Measurements from ENCODE around the gene ADSL.

- no peak for TF ChIP-seq CTCF (conservative IDR thresholded peaks at IDR 0.05 in 1 of 2, IDR thresholded peaks at IDR 0.05 in 1 of 2; ENCODE audit: extremely low read depth in 1 of 2, insufficient read depth in 1 of 2, low read depth in 1 of 2, low read length in 2 of 2)
- TF ChIP-seq EZH2 (IDR thresholded peaks at IDR 0.05; ENCODE audit: borderline replicate concordance, low read length), result no peak
Measured at GRCh38 chr22:40418366-40419201, 72.3 kb downstream of the ADSL start.

Data from mammary epithelial cell (primary cell).